Loucy (cell line): ENCODE data around the gene PRCP.

Experiments
- EZH2phosphoT487 ChIP-seq: fragments of 200-600 bp; IDR thresholded peaks from 2 replicates; pipeline ENCODE4 v1.6.1; 2018; ENCODE audit warnings: antibody characterized with exemption, mild to moderate bottlenecking, moderate library complexity, borderline replicate concordance
- TF ChIP-seq, protein P1 (sequence below): fragments of 200-600 bp; sonication (generic); conservative IDR thresholded peaks from 2 replicates; pipeline ENCODE4 v1.5.1; 2014; ENCODE audit warnings: mild to moderate bottlenecking, antibody characterized with exemption, low read length

DNA sequence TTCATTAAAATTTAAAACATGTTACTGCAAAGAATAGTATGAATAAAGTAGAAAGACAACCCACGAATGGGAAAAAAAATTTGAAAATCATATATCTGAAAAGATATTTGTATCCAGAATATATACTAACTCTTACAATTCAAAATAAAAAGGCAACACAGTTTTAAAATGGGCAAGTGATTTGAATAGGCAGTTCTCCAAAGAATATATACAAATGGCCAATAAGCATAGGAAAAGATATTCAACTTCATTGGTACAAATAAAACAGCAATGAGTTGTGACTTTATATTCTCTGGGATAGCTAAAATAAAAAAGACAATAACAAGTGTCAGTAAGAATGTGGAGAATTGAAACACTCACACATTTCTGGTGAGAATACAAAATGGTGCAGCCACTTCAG is 125.0 kb downstream of the PRCP start:
- TF ChIP-seq, protein P1, sequence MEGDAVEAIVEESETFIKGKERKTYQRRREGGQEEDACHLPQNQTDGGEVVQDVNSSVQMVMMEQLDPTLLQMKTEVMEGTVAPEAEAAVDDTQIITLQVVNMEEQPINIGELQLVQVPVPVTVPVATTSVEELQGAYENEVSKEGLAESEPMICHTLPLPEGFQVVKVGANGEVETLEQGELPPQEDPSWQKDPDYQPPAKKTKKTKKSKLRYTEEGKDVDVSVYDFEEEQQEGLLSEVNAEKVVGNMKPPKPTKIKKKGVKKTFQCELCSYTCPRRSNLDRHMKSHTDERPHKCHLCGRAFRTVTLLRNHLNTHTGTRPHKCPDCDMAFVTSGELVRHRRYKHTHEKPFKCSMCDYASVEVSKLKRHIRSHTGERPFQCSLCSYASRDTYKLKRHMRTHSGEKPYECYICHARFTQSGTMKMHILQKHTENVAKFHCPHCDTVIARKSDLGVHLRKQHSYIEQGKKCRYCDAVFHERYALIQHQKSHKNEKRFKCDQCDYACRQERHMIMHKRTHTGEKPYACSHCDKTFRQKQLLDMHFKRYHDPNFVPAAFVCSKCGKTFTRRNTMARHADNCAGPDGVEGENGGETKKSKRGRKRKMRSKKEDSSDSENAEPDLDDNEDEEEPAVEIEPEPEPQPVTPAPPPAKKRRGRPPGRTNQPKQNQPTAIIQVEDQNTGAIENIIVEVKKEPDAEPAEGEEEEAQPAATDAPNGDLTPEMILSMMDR, result no peak
- TF ChIP-seq EZH2phosphoT487, result no peak
